Right atrium auricular region (tissue), 2 donors: Measurements from ENCODE around the gene ZNF281. TPM values are rescaled to one million over a fixed set of nuclear protein-coding genes. Genes with fewer than 3 reads are reported as not detected.

ENCODE experiments used
- DNase-seq: peaks from one replicate; pipeline ENCODE4 v3.0.0-alpha.2; 2019; ENCODE audit warnings: low spot score
- H3K27ac ChIP-seq, 2 donors: fragments of 200-600 bp; sonication (generic); 1 replicate in 1 of 2; 2 replicates in 1 of 2; pipeline ENCODE4 v1.5.1; 2016 to 2019
- H3K27me3 ChIP-seq, 2 donors: fragments of 200-600 bp; sonication (generic); one replicate each; pipeline versions ENCODE4 v1.5.1 to v1.6.0; 2017 to 2019
- H3K36me3 ChIP-seq: fragments of 200-600 bp; sonication (generic); one replicate; pipeline ENCODE4 v1.5.1; 2016
- H3K4me1 ChIP-seq, 2 donors: fragments of 200-600 bp; sonication (generic); one replicate each; pipeline versions ENCODE4 v1.5.1 to v1.6.0; 2017 to 2019
- H3K4me3 ChIP-seq, 2 donors: fragments of 200-600 bp; sonication (generic); 1 replicate in 1 of 2; 2 replicates in 1 of 2; pipeline ENCODE4 v1.5.1; 2017 to 2019; ENCODE audit warnings: mild to moderate bottlenecking in 1 of 2, moderate library complexity in 1 of 2
- H3K9me3 ChIP-seq, 2 donors: fragments of 200-600 bp; sonication (generic); one replicate each; pipeline ENCODE4 v1.5.1; 2019
- CTCF ChIP-seq, 2 donors: fragments of 200-600 bp; sonication (generic); IDR thresholded peaks; one replicate each; pipeline ENCODE4 v1.5.1; 2019; ENCODE audit warnings: antibody characterized with exemption in 2 of 2
- total RNA-seq, 2 donors: library from RNA; depleted of rRNA; stranded (reverse); fragments of >200 nt; gene quantifications; one replicate each; pipeline ENCODE4 v1.1.0, GENCODE V29; 2016

Gene ZNF281
- total RNA-seq, 2 donors from 2014 or later, result 6.9 to 11.4 TPM

- no peak overlapping the region for H3K4me3 ChIP-seq
- H3K27me3 ChIP-seq, result no peaks in the 10 kb centered on the region
- no peaks in the 10 kb centered on the region for H3K36me3 ChIP-seq
- no peak for TF ChIP-seq CTCF (IDR thresholded peaks at IDR 0.05)
- no peaks in the 10 kb centered on the region for H3K4me1 ChIP-seq
- DNase-seq, result no peak
- no peaks in the 10 kb centered on the region for H3K9me3 ChIP-seq
- H3K27ac ChIP-seq, result no peak overlapping the region
Observed at GRCh38 chr1:200436436-200436835, 26.6 kb upstream of the ZNF281 start.

- no peak overlapping the region for H3K27ac ChIP-seq
Observed at GRCh38 chr1:200435200-200435780, 25.5 kb upstream of the ZNF281 start.

GRCh38 chr1:200433586-200433985 is 23.8 kb upstream of the ZNF281 start:
- DNase-seq, result no peak
- Histone ChIP-seq H3K4me1 (no peaks in the 10 kb centered on the region), H3K9me3 (no peaks in the 10 kb centered on the region), H3K27me3 (no peaks in the 10 kb centered on the region), H3K27ac (no peak overlapping the region), H3K36me3 (no peaks in the 10 kb centered on the region), H3K4me3 (no peak overlapping the region)
- TF ChIP-seq CTCF (IDR thresholded peaks at IDR 0.05), result no peak

More at GRCh38 chr1:200435200-200435780, 25.5 kb upstream of the ZNF281 start:
- no peak for TF ChIP-seq CTCF (IDR thresholded peaks at IDR 0.05)
- no peak for DNase-seq
- H3K4me1 ChIP-seq, result no peaks in the 10 kb centered on the region
- no peaks in the 10 kb centered on the region for H3K27me3 ChIP-seq
- no peaks in the 10 kb centered on the region for H3K36me3 ChIP-seq
- H3K4me3 ChIP-seq, result no peak overlapping the region
- no peaks in the 10 kb centered on the region for H3K9me3 ChIP-seq

GRCh38 chr1:200432586-200432985 is 22.8 kb upstream of the ZNF281 start:
- Histone ChIP-seq H3K9me3 (no peaks in the 10 kb centered on the region), H3K4me3 (no peak overlapping the region), H3K36me3 (no peaks in the 10 kb centered on the region), H3K27ac (no peak overlapping the region), H3K4me1 (no peaks in the 10 kb centered on the region), H3K27me3 (no peaks in the 10 kb centered on the region)
- no peak for DNase-seq
- TF ChIP-seq CTCF (IDR thresholded peaks at IDR 0.05), result no peak

GRCh38 chr1:200429221-200429751 is 19.4 kb upstream of the ZNF281 start:
- DNase-seq, result no peak
- no peak for TF ChIP-seq CTCF (IDR thresholded peaks at IDR 0.05)
- H3K36me3 ChIP-seq, result no peaks in the 10 kb centered on the region

More at GRCh38 chr1:200429221-200429751, 19.4 kb upstream of the ZNF281 start:
- Histone ChIP-seq H3K9me3 (no peaks in the 10 kb centered on the region), H3K27me3 (no peaks in the 10 kb centered on the region), H3K4me3 (no peak overlapping the region), H3K4me1 (no peaks in the 10 kb centered on the region), H3K27ac (no peak overlapping the region)
